ENCODE data around the gene TSPO2. TPM values are rescaled to one million over a fixed set of nuclear protein-coding genes. Genes with fewer than 3 reads are reported as not detected.
A peak's percentile ranks its signal among the peaks of the same experiment; 100 is the strongest.

Gene TSPO2
- total and polyA plus RNA-seq, 2 of the 13 experiments (the other 11 are each of a cell fraction or from before 2014, with no cell fraction given) = 0.55 TPM; not detected in 1

- TF ChIP-seq POGK (CRISPR knock-in tag; conservative IDR thresholded peaks at IDR 0.05) (no peak; the same call in 1 of the 2 replicates), KDM1A (CRISPR knock-in tag; IDR thresholded peaks at IDR 0.05) (no peak)
Measured at GRCh38 chr6:41065550-41066026, 23.3 kb downstream of the TSPO2 start (continued).

GRCh38 chr6:41066867-41067304 lies 24.6 kb downstream of the TSPO2 start:
- POLR2A ChIA-PET = no interaction called here
- H3K27ac ChIP-seq (ENCODE audit: extremely low read length, insufficient read depth, low read length) = no peak overlapping the region
- H3K27me3 ChIP-seq (ENCODE audit: control insufficient read depth in 1 of 2, insufficient read depth in 2 of 2, low read length in 2 of 2) = no peaks in the 10 kb centered on the region; a peak in 1 of 5 replicates
- BruUV-seq (replicated peaks) = no TSS peak
- H3K9me3 ChIP-seq (ENCODE audit: low read length) = no peaks in the 10 kb centered on the region
- H4K20me1 ChIP-seq (ENCODE audit: insufficient read depth, low read length) = no peaks in the 10 kb centered on the region
- H3K4me3 ChIP-seq (replicated peaks in 1 of 3; ENCODE audit: insufficient read depth in 1 of 3, low read depth in 2 of 3, low read length in 3 of 3) = no peak overlapping the region
- no peak overlapping the region for H2AFZ ChIP-seq (ENCODE audit: low read length)
- CTCF ChIA-PET (ENCODE audit: low intra/inter-chr PET ratio, low total read pairs) = interaction anchor here (0.9 to 5.3 kb wide), 5 partner anchors 28 to 60 kb away, joined by 3 to 56 read pairs (median 25); partner anchors contain the start of gene UNC5CL
- H3K9ac ChIP-seq (ENCODE audit: insufficient read depth, low read depth, low read length) = no peak overlapping the region
- FAIRE-seq (peak; percentile 62), ATAC-seq (no peak), DNase-seq (ENCODE audit: low spot score) (peak; percentile 88)
- in situ Hi-C loops (cut with HindIII; ENCODE audit: extremely low pct_ligation_motif_present, low pct_unique_long_range_greater_than_20kb) = loop anchor here (5.0 kb wide), 1 partner anchor 35 kb away; no protein-coding TSS in a partner anchor
- peaks cover 65% of the 10 kb centered on the region for H3K4me1 ChIP-seq (ENCODE audit: insufficient read depth, low read length)
- H3K4me2 ChIP-seq (ENCODE audit: low read depth, low read length) = no peak overlapping the region
- H3K79me2 ChIP-seq (ENCODE audit: insufficient read depth, low read length) = peaks cover 9% of the 10 kb centered on the region
- intact Hi-C loops (cut with micrococcal nuclease; ENCODE audit: unreplicated experiment) = loop anchor here (1.0 to 10.0 kb wide), 7 partner anchors 35 to 742 kb away; no protein-coding TSS in a partner anchor
- WGBS (ENCODE audit: low lambda C conversion rate) = 37% methylated on average over 3 of the region's 3 CpGs
- peaks cover 0 to 21% of the 10 kb centered on the region in 2 experiments; a peak in 3 of 5 replicates for H3K36me3 ChIP-seq (replicated peaks in 1 of 2; ENCODE audit: control insufficient read depth in 1 of 2, insufficient read depth in 2 of 2, low read length in 2 of 2)
- TF ChIP-seq ZBTB25 (CRISPR knock-in tag; IDR thresholded peaks at IDR 0.05) (0 out of 2 replicates have a peak, but pooled peaks have one; percentile 56), ZNF235 (CRISPR knock-in tag; IDR thresholded peaks at IDR 0.05; ENCODE audit: borderline replicate concordance) (no peak), MIXL1 (CRISPR knock-in tag; IDR thresholded peaks at IDR 0.05) (peak; percentile 65), MIER3 (CRISPR knock-in tag; IDR thresholded peaks at IDR 0.05; ENCODE audit: borderline replicate concordance) (peak; percentile 40; the same call in 1 of the 2 replicates), FOXK2 (IDR thresholded peaks at IDR 0.05) (no peak), XRCC5 (optimal IDR thresholded peaks at IDR 0.05; ENCODE audit: low read length) (peak; percentile 22), NR2F6 (IDR thresholded peaks at IDR 0.05) (no peak), NR2F6 (CRISPR knock-in tag; IDR thresholded peaks at IDR 0.05) (0 out of 2 replicates have a peak, but pooled peaks have one; percentile 19), LCORL (IDR thresholded peaks at IDR 0.05) (no peak), LCORL (CRISPR knock-in tag; IDR thresholded peaks at IDR 0.05) (0 out of 2 replicates have a peak, but pooled peaks have one; percentile 42), SAP130 (CRISPR knock-in tag; IDR thresholded peaks at IDR 0.05; ENCODE audit: low read depth) (no peak), MED1 (CRISPR knock-in tag; IDR thresholded peaks at IDR 0.05) (peak; percentile 12; the same call in 1 of the 2 replicates), EZH2 (conservative IDR thresholded peaks at IDR 0.05; ENCODE audit: low read depth, low read length) (no peak), ZNF276 (CRISPR knock-in tag; IDR thresholded peaks at IDR 0.05; ENCODE audit: low read depth) (no peak), PHF5A (CRISPR knock-in tag; IDR thresholded peaks at IDR 0.05; ENCODE audit: low read depth, unreplicated experiment) (no peak)
- TF ChIP-seq, protein P1, sequence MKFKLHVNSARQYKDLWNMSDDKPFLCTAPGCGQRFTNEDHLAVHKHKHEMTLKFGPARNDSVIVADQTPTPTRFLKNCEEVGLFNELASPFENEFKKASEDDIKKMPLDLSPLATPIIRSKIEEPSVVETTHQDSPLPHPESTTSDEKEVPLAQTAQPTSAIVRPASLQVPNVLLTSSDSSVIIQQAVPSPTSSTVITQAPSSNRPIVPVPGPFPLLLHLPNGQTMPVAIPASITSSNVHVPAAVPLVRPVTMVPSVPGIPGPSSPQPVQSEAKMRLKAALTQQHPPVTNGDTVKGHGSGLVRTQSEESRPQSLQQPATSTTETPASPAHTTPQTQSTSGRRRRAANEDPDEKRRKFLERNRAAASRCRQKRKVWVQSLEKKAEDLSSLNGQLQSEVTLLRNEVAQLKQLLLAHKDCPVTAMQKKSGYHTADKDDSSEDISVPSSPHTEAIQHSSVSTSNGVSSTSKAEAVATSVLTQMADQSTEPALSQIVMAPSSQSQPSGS (CRISPR knock-in tag; IDR thresholded peaks at IDR 0.05) = peak; percentile 40; the same call in 1 of the 2 replicates
- TF ChIP-seq, protein P2, sequence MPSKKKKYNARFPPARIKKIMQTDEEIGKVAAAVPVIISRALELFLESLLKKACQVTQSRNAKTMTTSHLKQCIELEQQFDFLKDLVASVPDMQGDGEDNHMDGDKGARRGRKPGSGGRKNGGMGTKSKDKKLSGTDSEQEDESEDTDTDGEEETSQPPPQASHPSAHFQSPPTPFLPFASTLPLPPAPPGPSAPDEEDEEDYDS (CRISPR knock-in tag; IDR thresholded peaks at IDR 0.05) = 0 out of 2 replicates have a peak, but pooled peaks have one; percentile 24

Data from HepG2 (cell line).